ENCODE data around the gene C22orf39.

The C22orf39 gene

GRCh38 chr22:19406281-19406811 lies 41.2 kb downstream of the C22orf39 start:
- Histone ChIP-seq H3K27ac (ENCODE audit: low read length) (no peak overlapping the region), H4K20me1 (ENCODE audit: insufficient read depth, low read length) (peaks cover 19% of the 10 kb centered on the region), H3K36me3 (ENCODE audit: insufficient read depth, low read length) (peaks cover 95% of the 10 kb centered on the region), H3K79me2 (ENCODE audit: insufficient read depth, low read length) (peaks cover 29% of the 10 kb centered on the region), H2AFZ (ENCODE audit: low read depth, low read length) (no peak overlapping the region), H3K4me2 (ENCODE audit: insufficient read depth, low read length) (no peak overlapping the region), H3K4me1 (ENCODE audit: insufficient read depth, low read length) (no peaks in the 10 kb centered on the region), H3K9ac (ENCODE audit: low read depth, low read length) (no peak overlapping the region), H3K27me3 (ENCODE audit: insufficient read depth, low read length, poor library complexity) (no peaks in the 10 kb centered on the region), H3K9me3 (ENCODE audit: insufficient read depth, low read length, severe bottlenecking) (no peaks in the 10 kb centered on the region), H3K4me3 (ENCODE audit: low read depth in 1 of 2, low read length in 2 of 2) (no peak overlapping the region)
- TF ChIP-seq CTCF (IDR thresholded peaks at IDR 0.05; ENCODE audit: borderline replicate concordance, extremely low read depth, low read length, poor library complexity, severe bottlenecking) = peak; percentile 12
- TF ChIP-seq EZH2 (IDR thresholded peaks at IDR 0.05; ENCODE audit: borderline replicate concordance, low read depth, low read length, severe bottlenecking) = no peak
- ATAC-seq (ENCODE audit: insufficient read depth, low read depth) = peak; percentile 22; the same call in 1 of the 3 replicates
- DNase-seq = no peak

- Histone ChIP-seq H3K4me1 (ENCODE audit: insufficient read depth, low read length) (no peaks in the 10 kb centered on the region), H3K4me3 (ENCODE audit: low read depth in 1 of 2, low read length in 2 of 2) (no peak overlapping the region), H3K9ac (ENCODE audit: low read depth, low read length) (no peak overlapping the region), H3K27ac (ENCODE audit: low read length) (no peak overlapping the region), H3K27me3 (ENCODE audit: insufficient read depth, low read length, poor library complexity) (no peaks in the 10 kb centered on the region), H2AFZ (ENCODE audit: low read depth, low read length) (no peak overlapping the region), H3K79me2 (ENCODE audit: insufficient read depth, low read length) (peaks cover 22% of the 10 kb centered on the region), H4K20me1 (ENCODE audit: insufficient read depth, low read length) (peaks cover 12% of the 10 kb centered on the region), H3K4me2 (ENCODE audit: insufficient read depth, low read length) (no peak overlapping the region), H3K9me3 (ENCODE audit: insufficient read depth, low read length, severe bottlenecking) (no peaks in the 10 kb centered on the region), H3K36me3 (ENCODE audit: insufficient read depth, low read length) (peaks cover 95% of the 10 kb centered on the region)
- ATAC-seq (ENCODE audit: insufficient read depth, low read depth) (no peak), DNase-seq (no peak)
- TF ChIP-seq EZH2 (IDR thresholded peaks at IDR 0.05; ENCODE audit: borderline replicate concordance, low read depth, low read length, severe bottlenecking) (no peak), CTCF (IDR thresholded peaks at IDR 0.05; ENCODE audit: borderline replicate concordance, extremely low read depth, low read length, poor library complexity, severe bottlenecking) (no peak)
Measured at GRCh38 chr22:19405652-19406051, 41.9 kb downstream of the C22orf39 start.

DNA sequence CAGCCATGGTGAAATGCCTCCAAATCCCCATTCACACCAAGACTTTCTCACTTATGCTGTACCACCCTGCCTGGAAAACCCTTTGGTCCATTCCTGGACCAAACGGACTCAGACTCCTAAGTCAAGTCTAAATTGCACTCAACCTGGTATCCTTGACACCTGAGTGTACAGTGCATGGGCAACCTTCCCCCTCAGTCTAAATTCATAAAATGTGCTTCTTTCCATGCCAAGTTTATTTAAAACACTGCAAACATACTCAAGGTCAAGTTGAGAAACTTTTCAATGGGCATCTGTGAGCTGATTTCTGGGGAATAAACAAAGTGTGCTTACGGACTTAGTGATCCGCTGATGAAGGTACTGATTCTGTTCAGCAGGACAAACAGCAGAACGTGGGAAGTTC lies 42.4 kb downstream of the C22orf39 start:
- DNase-seq (no peak), ATAC-seq (ENCODE audit: insufficient read depth, low read depth) (no peak)
- Histone ChIP-seq H3K4me2 (ENCODE audit: insufficient read depth, low read length) (no peak overlapping the region), H3K79me2 (ENCODE audit: insufficient read depth, low read length) (peaks cover 18% of the 10 kb centered on the region), H3K4me1 (ENCODE audit: insufficient read depth, low read length) (no peaks in the 10 kb centered on the region), H4K20me1 (ENCODE audit: insufficient read depth, low read length) (peaks cover 6% of the 10 kb centered on the region), H3K36me3 (ENCODE audit: insufficient read depth, low read length) (peaks cover 95% of the 10 kb centered on the region), H3K4me3 (ENCODE audit: low read depth in 1 of 2, low read length in 2 of 2) (no peak overlapping the region), H3K27me3 (ENCODE audit: insufficient read depth, low read length, poor library complexity) (no peaks in the 10 kb centered on the region), H2AFZ (ENCODE audit: low read depth, low read length) (no peak overlapping the region), H3K27ac (ENCODE audit: low read length) (peak overlapping the region; percentile 3; the same call in 1 of the 2 replicates), H3K9me3 (ENCODE audit: insufficient read depth, low read length, severe bottlenecking) (no peaks in the 10 kb centered on the region), H3K9ac (ENCODE audit: low read depth, low read length) (no peak overlapping the region)
- no peak for TF ChIP-seq CTCF (IDR thresholded peaks at IDR 0.05; ENCODE audit: borderline replicate concordance, extremely low read depth, low read length, poor library complexity, severe bottlenecking)
- no peak for TF ChIP-seq EZH2 (IDR thresholded peaks at IDR 0.05; ENCODE audit: borderline replicate concordance, low read depth, low read length, severe bottlenecking)
